NCI-H2227 (cell line): ENCODE measurements around the gene ACTR1A.

Experiments used
- DNase-seq: peaks from one replicate; lab custom pipeline; 2025; ENCODE audit not compliant: unreplicated experiment; lab: John Stamatoyannopoulos, UW

The ACTR1A gene

DNA sequence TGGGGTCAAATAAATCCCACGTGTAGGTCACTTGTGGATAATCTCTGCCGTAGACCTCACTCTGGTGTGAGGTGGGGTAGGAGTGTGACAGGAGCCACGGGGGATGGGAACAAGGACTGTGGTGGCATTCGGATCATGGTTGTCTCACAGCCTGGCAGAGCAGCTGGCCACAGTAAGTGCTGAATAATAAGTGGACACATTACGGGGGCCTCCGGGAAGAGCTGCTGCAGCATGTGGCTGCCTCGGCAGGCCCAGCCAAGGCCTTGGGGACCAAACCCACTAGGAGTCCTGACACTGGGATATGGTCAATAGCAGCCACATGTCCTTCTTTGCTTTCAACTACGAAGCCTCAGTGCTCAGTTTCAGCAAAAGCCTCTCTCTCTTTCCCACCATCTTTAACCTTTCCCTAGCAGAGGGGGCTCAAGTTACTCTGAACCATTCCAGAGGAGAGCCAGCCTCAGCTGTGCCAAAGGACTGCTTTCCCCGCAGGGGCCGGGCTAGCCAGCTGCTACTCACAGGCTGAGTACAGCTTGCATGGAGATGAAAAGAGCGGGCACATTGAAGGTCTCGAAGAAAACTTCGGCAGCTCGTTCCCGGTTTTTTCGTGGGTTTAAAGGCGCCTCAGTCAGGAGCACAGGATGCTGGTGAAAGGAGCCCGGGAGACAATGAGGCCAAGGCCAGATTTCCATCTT is 17.3 kb downstream of the ACTR1A start:
- no peak for DNase-seq

DNA sequence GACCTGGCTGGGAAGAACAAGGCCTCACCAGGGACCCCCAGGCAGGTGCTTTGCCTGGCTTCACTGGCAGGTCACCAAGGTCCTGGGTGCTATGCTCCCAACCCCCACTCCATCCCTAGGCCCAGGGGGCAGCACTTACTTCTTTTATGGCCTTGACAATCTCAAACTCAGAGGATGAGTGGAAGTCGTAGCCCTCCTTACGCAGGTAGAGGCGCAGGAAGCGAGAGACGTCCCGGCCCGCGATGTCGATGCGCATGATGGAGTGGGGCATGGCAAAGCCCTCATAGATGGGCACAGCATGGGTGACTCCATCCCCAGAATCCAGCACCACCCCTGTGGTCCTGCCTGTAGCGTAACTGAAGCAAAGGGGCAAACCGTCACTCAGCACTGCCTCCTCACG is 18.5 kb downstream of the ACTR1A start:
- DNase-seq, result no peak

DNA sequence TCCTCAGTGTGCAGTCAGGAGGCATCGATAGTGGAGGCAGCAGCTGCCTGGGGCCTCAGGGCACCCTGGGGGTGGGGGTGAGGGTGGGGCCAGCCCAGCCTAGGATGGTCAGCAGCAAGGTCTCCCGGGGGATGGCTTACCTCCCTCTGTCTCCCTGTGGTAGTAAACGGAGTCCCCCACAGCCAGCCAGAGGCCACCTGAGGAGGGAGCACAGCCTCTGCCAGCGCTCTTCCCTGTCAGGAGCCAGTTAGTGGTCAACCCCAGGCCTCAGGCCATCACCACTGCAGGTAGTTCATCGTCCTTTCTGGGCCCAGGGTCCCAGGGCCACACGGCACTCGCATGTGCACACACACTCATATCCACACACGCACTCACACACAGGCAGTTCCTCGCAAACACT is 22.1 kb downstream of the ACTR1A start:
- no peak for DNase-seq

DNA sequence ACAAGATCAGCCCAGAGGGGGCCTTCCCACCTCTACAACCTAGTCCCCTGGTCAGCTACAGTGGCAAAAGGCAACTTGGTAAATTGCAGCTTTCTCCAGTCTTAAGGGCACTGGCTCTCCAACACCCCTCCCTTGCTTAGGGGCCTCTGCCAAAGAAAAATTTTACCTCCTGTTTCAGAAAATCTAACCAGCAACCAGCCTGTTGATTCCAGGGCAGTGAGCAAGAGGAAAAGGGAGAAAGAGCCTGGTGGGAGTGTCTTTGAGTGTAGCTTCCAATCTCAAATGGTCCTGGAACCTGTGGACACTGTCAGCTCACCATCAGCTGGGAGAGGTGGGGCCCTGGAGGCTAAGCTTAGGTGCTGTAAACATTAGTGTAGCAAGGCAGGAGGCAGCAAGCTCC is 22.9 kb downstream of the ACTR1A start:
- DNase-seq, result no peak

DNA sequence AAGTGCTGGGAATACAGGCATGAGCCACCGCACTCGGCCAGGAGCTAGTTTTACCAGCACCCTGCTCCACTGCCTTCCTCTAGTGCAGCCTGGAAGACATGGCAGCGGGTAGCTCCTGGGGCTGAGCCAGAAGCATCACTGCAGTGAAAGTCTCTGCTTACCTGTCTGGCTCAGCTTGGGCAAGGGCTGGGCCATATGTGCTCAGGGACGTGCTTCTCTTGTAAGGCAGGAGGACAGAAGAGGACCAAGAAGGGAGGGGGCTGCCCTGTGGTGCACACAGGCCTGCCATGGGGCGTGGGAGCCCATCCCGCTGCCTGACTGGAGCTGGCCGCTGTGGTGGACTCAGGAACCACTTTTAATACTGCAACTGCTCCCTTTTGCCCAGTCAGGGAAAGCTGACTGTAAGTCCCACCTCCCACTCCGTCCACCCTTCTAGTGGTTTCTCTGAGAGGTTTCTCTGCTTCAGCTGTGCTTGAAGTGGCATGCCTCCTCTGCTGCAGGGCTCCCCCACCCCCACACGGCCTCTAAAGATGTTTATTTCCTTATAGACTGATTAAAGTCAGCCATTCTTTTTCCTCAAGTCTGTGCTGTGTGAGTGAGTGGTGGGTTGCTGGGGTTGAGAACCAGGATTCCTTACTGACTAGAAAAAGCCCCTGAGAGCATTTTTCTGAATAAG is 25.9 kb downstream of the ACTR1A start:
- DNase-seq, result no peak

DNA sequence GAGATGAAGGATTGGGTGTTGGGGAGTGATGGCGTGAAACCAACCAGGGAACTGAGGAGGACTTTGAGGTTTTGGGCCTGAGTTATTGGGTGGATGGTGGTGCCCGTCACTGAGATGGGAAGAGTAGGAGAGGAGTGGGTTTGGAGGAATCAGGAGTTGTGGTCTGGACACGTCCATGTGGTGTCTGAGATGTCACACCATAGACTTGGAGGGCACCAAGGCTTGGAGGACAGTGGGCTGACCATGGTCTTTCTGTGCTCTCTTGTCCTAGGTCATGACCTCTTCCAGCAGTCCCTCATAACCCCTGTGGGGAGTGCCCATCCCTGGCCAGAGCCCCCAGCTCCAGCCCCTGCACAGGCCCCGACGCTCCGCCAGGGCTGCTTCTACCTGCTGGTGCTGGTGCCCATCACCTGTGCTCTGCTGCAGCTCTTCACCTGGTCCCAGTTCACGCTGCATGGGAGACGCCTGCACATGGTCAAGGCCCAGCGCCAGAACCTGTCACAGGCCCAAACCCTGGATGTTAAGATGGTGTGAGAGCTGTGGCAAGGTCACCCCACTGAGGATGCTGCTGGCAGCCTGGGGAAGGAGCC is 27.0 kb downstream of the ACTR1A start:
- DNase-seq, result no peak

DNA sequence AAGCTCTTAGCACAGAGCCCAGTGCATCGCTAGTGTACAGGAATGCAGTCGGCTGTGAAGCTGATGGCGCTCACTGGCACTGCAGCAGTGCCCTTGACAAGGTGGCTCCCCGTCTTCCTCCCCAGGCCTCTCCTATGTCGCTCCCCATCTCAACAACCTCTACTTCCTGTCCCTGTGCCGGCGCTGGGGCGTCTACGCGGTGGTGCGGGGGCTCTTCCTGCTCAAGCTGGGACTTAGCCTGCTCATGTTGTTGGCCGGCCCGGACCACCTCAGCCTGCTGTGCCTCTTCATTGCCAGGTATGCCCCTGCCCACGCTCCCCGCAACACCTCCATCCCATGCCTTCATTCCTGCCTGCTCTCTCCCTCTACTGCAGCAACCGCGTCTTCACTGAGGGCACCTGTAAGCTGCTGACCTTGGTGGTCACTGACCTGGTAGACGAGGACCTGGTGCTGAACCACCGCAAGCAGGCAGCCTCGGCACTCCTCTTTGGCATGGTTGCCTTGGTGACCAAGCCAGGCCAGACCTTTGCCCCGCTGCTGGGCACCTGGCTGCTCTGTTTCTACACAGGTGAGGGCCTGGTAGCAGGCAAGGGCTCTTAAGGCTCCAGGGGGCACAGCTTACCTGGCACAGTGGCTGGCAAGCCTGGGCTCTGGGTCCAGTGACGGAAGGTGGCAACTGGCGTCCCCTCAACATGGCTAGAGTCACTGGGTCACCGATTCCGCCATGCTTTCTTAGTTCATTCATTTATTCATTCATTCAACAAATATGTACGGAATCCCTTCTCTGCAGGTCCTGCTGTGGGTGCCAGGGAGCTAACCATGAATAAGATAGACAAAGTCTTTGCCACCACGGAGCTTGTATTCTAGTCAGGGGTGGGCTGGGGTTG is 28.8 kb downstream of the ACTR1A start:
- no peak for DNase-seq

DNA sequence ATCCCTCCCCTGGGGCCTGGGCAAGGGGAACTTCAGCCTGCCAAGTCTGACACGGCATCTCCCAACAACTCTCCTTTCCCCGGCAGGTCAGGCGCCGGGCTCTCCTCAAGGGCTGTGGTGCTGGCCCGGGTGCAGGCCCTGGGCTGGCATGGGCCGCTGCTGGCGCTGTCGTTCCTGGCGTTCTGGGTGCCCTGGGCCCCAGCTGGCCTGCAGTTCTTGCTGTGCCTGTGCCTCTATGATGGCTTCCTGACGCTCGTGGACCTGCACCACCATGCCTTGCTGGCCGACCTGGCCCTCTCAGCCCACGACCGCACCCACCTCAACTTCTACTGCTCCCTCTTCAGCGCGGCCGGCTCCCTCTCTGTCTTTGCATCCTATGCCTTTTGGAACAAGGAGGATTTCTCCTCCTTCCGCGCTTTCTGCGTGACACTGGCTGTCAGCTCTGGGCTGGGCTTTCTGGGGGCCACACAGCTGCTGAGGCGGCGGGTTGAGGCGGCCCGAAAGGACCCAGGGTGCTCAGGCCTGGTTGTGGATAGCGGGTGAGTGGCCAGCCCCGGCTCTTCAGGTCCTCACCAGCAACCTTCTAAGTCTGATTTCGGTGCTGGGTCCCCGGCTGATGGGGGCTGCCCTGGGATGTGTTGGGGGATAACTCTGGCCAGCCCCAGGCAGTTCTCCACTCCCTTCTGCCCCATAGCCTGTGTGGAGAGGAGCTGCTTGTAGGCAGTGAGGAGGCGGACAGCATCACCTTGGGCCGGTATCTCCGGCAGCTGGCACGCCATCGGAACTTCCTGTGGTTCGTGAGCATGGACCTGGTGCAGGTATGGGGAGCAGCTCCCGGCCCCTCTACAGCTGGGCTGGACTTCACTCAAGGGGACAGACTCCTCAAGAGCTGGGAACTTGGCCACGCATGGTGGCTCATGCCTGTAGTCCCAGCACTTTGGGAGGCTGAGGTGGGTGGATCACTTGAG is 31.6 kb downstream of the ACTR1A start:
- DNase-seq, result no peak

DNA sequence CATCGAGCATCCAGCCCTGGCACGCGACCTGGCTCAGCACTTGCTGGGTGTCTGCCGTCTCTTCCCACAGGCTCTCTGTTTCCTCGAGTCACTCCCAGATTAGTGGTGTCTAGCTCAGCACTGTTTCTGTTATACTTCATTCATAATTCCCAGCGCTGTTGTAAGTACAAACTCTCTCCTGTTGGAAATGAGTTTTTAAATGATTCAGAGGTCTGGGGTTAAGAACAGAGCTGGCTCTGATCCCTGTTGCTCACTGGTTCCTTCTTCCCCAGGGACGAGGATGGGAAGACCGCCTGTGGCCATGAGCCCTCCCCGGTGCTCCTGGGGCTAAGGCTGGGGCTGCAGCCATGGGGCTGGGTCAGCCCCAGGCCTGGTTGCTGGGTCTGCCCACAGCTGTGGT is 33.8 kb downstream of the ACTR1A start:
- no peak for DNase-seq

DNA sequence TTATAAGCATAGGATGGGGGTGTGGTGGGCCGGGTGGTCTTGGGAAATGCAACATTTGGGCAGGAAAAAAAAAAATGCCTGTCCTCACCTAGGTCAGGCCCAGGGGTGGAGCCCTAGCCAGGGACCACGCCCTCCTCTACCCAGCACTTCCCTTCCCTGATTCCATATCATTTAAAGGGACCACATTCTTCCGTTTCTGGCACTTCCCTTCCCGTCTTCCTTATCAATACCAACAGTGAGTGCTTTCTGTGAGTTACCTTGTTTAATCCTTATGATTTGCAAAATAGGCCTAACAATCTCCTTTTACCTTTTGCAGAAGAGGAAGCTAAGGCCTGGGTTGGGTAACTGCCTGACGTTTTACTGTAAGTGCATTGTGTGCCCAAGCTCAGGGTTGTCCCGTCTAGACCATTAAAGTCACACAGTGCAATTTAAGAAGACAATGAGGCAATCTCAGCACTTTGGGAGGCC is 34.5 kb downstream of the ACTR1A start:
- DNase-seq, result no peak

DNA sequence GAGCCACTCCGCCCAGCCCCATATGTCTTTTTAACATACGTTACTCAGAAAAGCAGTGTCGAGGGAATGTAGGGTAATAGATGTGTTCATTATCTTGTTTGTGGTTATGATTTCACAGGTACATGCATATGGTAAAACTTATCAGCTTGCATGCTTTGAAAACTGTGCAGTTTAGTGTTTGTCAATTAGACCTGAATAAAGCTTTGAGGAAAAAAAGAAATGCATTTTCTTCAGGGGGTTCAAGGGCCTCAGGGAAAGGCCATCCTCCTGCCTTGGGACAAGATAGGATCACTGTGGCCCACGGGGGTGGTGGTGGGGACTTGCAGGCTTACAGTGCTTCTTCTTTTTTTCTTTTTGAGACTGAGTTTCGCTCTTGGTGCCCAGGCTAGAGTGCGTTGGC is 35.2 kb downstream of the ACTR1A start:
- no peak for DNase-seq

DNA sequence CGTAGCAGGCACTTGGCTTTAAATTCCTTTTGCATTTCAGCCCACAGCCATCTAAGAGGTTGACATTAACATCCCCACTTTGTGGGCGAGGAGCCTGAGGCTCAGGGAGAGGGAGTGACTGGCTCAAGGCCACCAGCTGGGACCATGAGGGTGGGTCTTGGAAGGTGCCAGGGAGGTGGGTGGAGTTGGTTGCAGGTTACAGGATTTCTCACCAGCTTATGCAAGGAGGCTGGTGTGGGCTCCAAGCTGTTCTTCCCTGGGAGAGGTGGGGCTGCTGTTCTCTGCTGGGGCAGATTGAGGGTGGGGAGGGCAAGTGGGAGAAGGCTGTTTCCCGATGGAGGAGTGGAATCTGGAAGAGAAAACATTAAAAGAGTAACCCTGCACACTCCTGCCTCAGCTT is 37.0 kb downstream of the ACTR1A start:
- DNase-seq, result no peak

DNA sequence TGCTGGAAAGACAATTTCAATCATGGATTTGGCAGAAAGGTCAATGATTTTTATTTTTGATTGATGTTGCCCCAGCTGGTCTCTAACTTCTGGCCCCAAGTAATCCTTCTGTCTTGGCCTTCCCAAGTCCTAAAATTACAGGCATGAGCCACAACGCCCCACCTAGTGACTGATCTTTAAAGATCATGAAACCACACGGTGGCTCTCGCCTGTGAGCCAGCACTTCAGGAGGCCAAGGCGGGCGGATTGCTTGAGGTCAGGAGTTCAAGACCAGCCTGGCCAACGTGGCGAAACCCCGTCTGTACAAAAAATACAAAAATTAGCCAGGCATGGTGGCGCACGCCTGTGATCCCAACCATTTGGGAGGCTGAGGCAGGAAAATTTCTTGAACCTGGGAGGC is 38.5 kb downstream of the ACTR1A start:
- no peak for DNase-seq

DNA sequence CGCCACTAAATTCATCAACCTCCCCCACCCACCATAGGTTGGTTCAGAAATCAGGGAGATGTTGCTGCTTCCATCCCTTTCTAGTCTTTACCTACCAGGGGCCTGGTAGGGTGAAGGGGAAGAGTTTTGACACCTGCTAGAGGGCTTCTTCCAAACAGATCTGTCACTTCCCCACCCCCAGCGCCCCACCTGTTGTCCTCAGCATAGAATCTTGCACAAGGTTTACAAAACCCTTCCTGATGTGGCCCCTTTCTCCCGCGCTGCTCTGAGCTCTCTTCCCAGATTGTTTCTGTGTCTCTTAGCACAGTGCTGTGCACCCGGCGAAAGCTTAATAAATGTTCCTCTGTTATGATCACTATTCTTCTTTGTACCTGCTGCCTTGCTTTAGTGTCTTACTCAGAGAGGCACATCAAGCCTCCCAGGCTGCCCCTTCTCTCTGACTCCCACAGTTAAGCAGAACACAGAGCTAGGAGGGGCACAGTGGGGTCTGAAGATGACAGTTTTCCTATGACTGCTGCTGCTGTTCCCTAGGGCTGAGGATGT is 39.9 kb downstream of the ACTR1A start:
- no peak for DNase-seq

DNA sequence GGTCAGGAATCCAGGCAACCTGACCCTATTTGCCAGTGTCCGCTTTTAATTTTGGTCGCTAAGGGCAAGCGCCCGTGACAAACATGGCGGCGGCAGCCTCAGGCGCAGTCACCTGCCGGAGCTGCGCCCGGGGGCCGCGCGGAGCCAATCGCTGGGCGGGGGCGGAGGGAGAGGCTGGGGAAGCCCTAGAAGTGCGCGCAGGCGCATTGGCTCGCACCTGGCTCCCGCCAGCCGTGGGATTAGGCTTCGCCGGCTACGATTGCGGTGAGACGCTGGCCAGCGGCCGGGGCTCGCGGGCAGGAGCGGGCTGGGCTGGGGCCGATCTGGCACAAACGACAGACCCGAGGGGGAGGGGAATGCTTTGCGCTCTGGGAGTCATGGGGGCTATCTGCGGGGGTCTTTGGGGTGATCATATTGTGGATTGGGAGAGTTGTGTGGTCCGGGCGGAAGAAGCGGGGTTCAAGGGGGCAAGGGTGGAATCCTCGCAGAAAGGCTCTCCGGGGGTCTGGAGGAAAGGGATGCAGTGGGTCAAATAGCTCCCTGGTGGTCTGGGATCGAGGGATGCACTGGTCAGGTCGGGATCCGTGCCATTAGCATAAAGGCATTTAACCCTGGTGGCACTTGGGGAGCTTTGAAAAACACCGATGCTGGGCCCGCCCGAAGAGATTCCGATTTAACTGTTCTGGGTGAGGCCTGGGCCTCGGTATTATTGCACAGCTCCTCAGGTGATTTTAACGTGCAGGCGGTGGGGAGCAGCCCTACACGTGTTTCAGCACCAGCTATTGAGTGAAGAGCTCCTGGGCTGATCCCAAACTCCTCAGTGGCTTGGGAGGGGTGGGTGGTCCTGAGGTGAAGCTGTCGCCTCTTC is 41.1 kb downstream of the ACTR1A start:
- peak; percentile 94 for DNase-seq

DNA sequence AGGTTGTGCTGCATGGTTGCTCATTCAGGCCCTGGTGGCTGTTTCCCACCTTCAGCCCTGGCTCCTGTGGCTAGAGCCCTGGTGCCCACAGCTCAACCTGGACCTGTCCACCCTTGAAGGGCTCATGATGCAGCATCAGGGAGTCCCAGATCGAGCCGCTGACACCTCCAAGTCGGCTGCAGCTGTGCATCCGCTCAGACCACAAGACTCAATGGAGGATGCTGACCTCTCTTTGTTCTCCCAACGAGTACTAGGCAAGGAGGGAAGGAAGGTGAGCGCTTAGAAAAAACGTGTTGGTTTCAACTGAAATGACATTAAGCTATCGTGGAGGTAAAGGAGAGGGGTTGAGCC is 41.7 kb downstream of the ACTR1A start:
- DNase-seq, result no peak

DNA sequence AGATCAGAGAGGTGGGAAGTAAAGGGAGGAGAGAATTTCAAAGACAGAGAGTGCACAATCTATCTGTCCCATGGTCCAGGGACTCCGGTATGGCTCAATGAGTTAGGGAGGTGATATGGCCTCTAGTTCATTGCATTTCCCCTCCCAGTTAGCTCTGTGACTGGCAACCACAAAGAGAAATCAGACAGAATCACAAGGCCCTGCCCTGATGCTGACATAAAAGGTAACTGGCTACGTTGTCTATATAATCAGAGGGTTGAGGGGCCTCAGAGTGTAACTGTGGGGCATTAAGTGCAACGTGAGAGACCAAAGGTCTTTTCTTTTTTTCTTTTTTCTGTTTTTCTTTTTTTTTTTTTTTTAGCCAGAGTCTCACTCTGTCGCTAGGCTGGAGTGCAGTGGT is 43.9 kb downstream of the ACTR1A start:
- DNase-seq, result no peak

DNA sequence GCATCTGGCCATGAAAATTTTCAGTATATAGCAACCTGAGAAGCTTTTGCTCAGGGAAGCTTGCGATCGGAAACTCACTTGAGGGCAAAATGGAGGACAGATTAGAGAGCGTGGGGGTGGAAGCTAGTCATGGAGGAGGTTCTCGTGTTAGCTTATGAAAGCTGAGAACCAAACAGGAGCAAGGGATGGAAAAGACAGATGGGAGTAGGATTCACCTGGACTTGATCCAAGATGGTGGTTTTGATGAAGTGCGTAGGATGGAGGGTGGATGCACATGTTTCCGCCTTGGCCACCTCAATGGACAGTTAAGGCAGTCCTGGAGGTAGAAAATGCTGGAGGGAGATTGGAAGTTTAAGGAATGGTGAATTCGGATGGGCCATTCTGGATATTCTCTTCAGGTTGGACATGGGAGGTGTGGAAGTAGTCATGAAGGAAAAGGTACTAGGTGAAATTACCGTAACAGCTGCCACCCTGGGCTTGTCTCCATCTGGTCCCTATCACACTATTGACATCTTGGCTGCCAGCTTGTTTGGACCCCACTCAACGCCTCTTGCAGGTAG is 44.8 kb downstream of the ACTR1A start:
- DNase-seq, result no peak

DNA sequence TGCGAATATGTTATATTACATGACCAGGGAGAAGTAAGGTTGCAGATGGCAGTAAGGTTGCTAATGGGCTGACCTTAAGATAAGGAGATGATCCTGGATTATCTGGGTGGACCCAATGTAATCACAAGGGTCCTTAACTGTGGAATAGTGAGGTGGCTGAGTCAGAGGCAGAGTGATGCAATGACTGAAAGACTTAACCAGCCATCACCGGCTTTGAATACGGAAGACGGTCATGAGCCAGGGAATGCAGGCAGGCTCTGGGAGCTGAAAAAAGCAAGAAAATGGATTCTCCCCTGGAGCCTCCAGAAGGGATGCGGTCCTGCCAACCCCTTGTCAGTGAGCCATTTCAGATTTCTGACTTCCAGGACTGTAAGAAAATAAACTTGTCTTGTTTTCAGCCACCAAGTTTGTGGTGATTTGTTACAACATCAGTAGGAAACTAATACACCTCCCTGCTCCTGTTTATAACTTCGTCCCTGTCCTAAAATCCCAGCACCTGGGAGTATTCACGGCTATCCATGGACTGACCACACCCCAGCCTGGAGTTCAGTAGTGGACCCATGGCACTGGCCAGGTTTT is 46.5 kb downstream of the ACTR1A start:
- DNase-seq, result no peak
